H9 (cell line): Measurements from ENCODE around the gene PXDC1. TPM values are rescaled to one million over a fixed set of nuclear protein-coding genes. Genes with fewer than 3 reads are reported as not detected.

Source experiments
- DNase-seq: peaks from one replicate; pipeline ENCODE4 v3.0.0-alpha.2; 2017
- H2AFZ ChIP-seq: one replicate; pipeline ENCODE4 v1.6.1; 2013; ENCODE audit warnings: mild to moderate bottlenecking, low read length, control low read depth, moderate library complexity
- H2AK5ac ChIP-seq: 2 replicates; pipeline ENCODE4 v1.6.1; 2013; ENCODE audit warnings: low read length, control low read depth, mixed read lengths; ENCODE audit not compliant: insufficient read length
- H2BK120ac ChIP-seq: one replicate; pipeline ENCODE4 v1.6.1; 2013; ENCODE audit warnings: low read depth, mild to moderate bottlenecking, low read length, control low read depth, inconsistent platforms; ENCODE audit not compliant: poor library complexity, severe bottlenecking
- H2BK12ac ChIP-seq: 2 replicates; pipeline ENCODE4 v1.6.1; 2013; ENCODE audit warnings: low read length, control low read depth, mixed read lengths, low read depth; ENCODE audit not compliant: insufficient read length
- H2BK15ac ChIP-seq: 2 replicates; pipeline ENCODE4 v1.6.1; 2013; ENCODE audit warnings: low read depth, low read length, control low read depth
- H2BK20ac ChIP-seq: one replicate; pipeline ENCODE4 v1.6.1; 2013; ENCODE audit warnings: low read depth, mild to moderate bottlenecking, low read length, control low read depth, inconsistent platforms; ENCODE audit not compliant: poor library complexity, severe bottlenecking
- H2BK5ac ChIP-seq: 2 replicates; pipeline ENCODE4 v1.6.1; 2013; ENCODE audit warnings: low read length, control low read depth, mixed read lengths; ENCODE audit not compliant: insufficient read length
- H3K14ac ChIP-seq: 2 replicates; pipeline ENCODE4 v1.6.1; 2013; ENCODE audit warnings: low read length, control low read depth; ENCODE audit not compliant: insufficient read depth
- H3K18ac ChIP-seq: 2 replicates; pipeline ENCODE4 v1.6.1; 2013; ENCODE audit warnings: low read depth, mild to moderate bottlenecking, mixed read lengths, low read length, control low read depth; ENCODE audit not compliant: insufficient read length
- H3K23ac ChIP-seq: 2 replicates; pipeline ENCODE4 v1.6.1; 2013; ENCODE audit warnings: low read length, control low read depth, mixed read lengths, low read depth; ENCODE audit not compliant: insufficient read length
- H3K23me2 ChIP-seq: 2 replicates; pipeline ENCODE4 v1.6.1; 2013; ENCODE audit warnings: low read depth, mild to moderate bottlenecking, mixed read lengths, low read length, control low read depth; ENCODE audit not compliant: insufficient read length, poor library complexity, severe bottlenecking
- H3K27ac ChIP-seq: 2 replicates; pipeline ENCODE4 v1.5.1; 2013; ENCODE audit warnings: low read length, control low read depth, mixed read lengths, low read depth; ENCODE audit not compliant: insufficient read length
- H3K27me3 ChIP-seq: 2 replicates; pipeline ENCODE4 v1.6.1; 2013; ENCODE audit warnings: low read length, control low read depth, inconsistent platforms; ENCODE audit not compliant: insufficient read depth
- H3K4ac ChIP-seq: 2 replicates; pipeline ENCODE4 v1.6.1; 2013; ENCODE audit warnings: low read depth, mild to moderate bottlenecking, control low read depth, inconsistent platforms, low read length, moderate library complexity
- H3K4me1 ChIP-seq: 2 replicates; pipeline ENCODE4 v1.6.1; 2013; ENCODE audit warnings: low read length, control low read depth, inconsistent platforms; ENCODE audit not compliant: insufficient read depth
- H3K4me2 ChIP-seq: 2 replicates; pipeline ENCODE4 v1.6.1; 2013; ENCODE audit warnings: low read length, control low read depth, mixed read lengths; ENCODE audit not compliant: insufficient read length, insufficient read depth
- H3K56ac ChIP-seq: 2 replicates; pipeline ENCODE4 v1.6.1; 2013; ENCODE audit warnings: low read depth, mild to moderate bottlenecking, mixed read lengths, low read length, control low read depth; ENCODE audit not compliant: insufficient read length
- H3K79me1 ChIP-seq: 2 replicates; pipeline ENCODE4 v1.6.1; 2013; ENCODE audit warnings: low read depth, mild to moderate bottlenecking, moderate library complexity, low read length, control low read depth, inconsistent platforms; ENCODE audit not compliant: insufficient read depth, poor library complexity, severe bottlenecking
- H3K79me2 ChIP-seq: 2 replicates; pipeline ENCODE4 v1.6.1; 2013; ENCODE audit warnings: low read length, control low read depth, inconsistent platforms; ENCODE audit not compliant: insufficient read depth
- H3K9ac ChIP-seq: 2 replicates; pipeline ENCODE4 v1.6.1; 2013; ENCODE audit warnings: low read length, control low read depth, mixed read lengths; ENCODE audit not compliant: insufficient read length; ENCODE audit errors: extremely low read depth
- H3K9me3 ChIP-seq: one replicate; pipeline ENCODE4 v1.6.1; 2013; ENCODE audit warnings: low read depth, low read length, inconsistent platforms; ENCODE audit not compliant: control insufficient read depth
- H3T11ph ChIP-seq: one replicate; pipeline ENCODE4 v1.6.1; 2013; ENCODE audit warnings: mild to moderate bottlenecking, low read length, control low read depth, inconsistent platforms
- H4K20me1 ChIP-seq: one replicate; pipeline ENCODE4 v1.6.1; 2013; ENCODE audit not compliant: control insufficient read depth, insufficient read length, insufficient read depth
- H4K5ac ChIP-seq: 2 replicates; pipeline ENCODE4 v1.6.1; 2013; ENCODE audit warnings: low read depth, mild to moderate bottlenecking, mixed read lengths, low read length, control low read depth; ENCODE audit not compliant: insufficient read length
- H4K8ac ChIP-seq: replicated peaks from 2 replicates; pipeline ENCODE4 v1.6.1; 2013; ENCODE audit warnings: low read length, control low read depth, mixed read lengths, low read depth; ENCODE audit not compliant: insufficient read length
- H4K91ac ChIP-seq: 2 replicates; pipeline ENCODE4 v1.6.1; 2013; ENCODE audit warnings: low read depth, mild to moderate bottlenecking, moderate library complexity, mixed read lengths, low read length, control low read depth; ENCODE audit not compliant: insufficient read length
- H3K27ac Mint-ChIP-seq, 3 experiments: 2 replicates in 2 of 3; 3 replicates in 1 of 3; pipeline ENCODE4 v1.8.0; 2020 to 2021; ENCODE audit warnings: mixed read lengths in 3 of 3, mild to moderate bottlenecking in 1 of 3, moderate library complexity in 1 of 3
- H3K27me3 Mint-ChIP-seq: 2 replicates; pipeline ENCODE4 v1.8.0; 2021; ENCODE audit warnings: low read depth, mild to moderate bottlenecking, moderate library complexity, mixed read lengths
- H3K36me3 Mint-ChIP-seq, 3 experiments: 2 replicates in 2 of 3; 3 replicates in 1 of 3; pipeline ENCODE4 v1.8.0; 2020 to 2021; ENCODE audit warnings: low read depth in 3 of 3, mixed read lengths in 3 of 3; ENCODE audit not compliant: insufficient read depth in 1 of 3
- H3K4me1 Mint-ChIP-seq, 2 experiments: 2 replicates each; pipeline ENCODE4 v1.8.0; 2020; ENCODE audit warnings: mixed read lengths in 2 of 2
- H3K4me3 Mint-ChIP-seq, 2 experiments: 2 replicates in 1 of 2; 3 replicates in 1 of 2; pipeline ENCODE4 v1.8.0; 2020 to 2021; ENCODE audit warnings: mild to moderate bottlenecking in 2 of 2, mixed read lengths in 2 of 2, moderate library complexity in 1 of 2
- H3K9me3 Mint-ChIP-seq, 2 experiments: 2 replicates in 1 of 2; 3 replicates in 1 of 2; pipeline ENCODE4 v1.8.0; 2020; ENCODE audit warnings: mild to moderate bottlenecking in 2 of 2, mixed read lengths in 2 of 2, moderate library complexity in 1 of 2
- WGBS: extraction: QIAGEN DNeasy Blood & Tissue Kit; methylation state at CpG from one replicate; pipeline ENCODE4 v1.1.7; 2013; ENCODE audit warnings: missing lambda C conversion rate, low lambda C conversion rate, mixed read lengths; ENCODE audit not compliant: insufficient read length; ENCODE audit errors: extremely low coverage; 5-methylcytosine and 5-hydroxymethylcytosine counted together
- total RNA-seq: library from RNA; stranded (reverse); gene quantifications from 2 replicates; pipeline ENCODE4 v1.2.1, GENCODE V29; 2021
- TF ChIP-seq, protein P1 (sequence below): fragments of 200-600 bp; sonication (generic); conservative IDR thresholded peaks from 3 replicates; pipeline ENCODE4 v1.8.0; 2021; ENCODE audit warnings: antibody characterized with exemption, mild to moderate bottlenecking

PXDC1 gene
- total RNA-seq, 1 experiment from 2014 or later: 3.1 TPM

- Mint-ChIP-seq H3K27ac (peak overlapping the region in 1 of 3 experiments; percentile 34; a peak in 1 of 7 replicates), H3K4me3 (no peak overlapping the region), H3K4me1 (peaks cover 21 to 22% of the 10 kb centered on the region in 2 experiments), H3K36me3 (no peaks in the 10 kb centered on the region; a peak in 3 of 7 replicates), H3K27me3 (0 out of 2 replicates have a peak, but pooled peaks cover 2% of the 10 kb centered on the region), H3K9me3 (no peaks in the 10 kb centered on the region)
- no peak overlapping the region for H4K5ac ChIP-seq
- no peak overlapping the region for H3K18ac ChIP-seq
- H3K23me2 ChIP-seq: no peaks in the 10 kb centered on the region
- no peak overlapping the region for H3K4ac ChIP-seq
- no peak overlapping the region for H2BK5ac ChIP-seq
- H4K8ac ChIP-seq: no peak overlapping the region
- TF ChIP-seq, protein P1, sequence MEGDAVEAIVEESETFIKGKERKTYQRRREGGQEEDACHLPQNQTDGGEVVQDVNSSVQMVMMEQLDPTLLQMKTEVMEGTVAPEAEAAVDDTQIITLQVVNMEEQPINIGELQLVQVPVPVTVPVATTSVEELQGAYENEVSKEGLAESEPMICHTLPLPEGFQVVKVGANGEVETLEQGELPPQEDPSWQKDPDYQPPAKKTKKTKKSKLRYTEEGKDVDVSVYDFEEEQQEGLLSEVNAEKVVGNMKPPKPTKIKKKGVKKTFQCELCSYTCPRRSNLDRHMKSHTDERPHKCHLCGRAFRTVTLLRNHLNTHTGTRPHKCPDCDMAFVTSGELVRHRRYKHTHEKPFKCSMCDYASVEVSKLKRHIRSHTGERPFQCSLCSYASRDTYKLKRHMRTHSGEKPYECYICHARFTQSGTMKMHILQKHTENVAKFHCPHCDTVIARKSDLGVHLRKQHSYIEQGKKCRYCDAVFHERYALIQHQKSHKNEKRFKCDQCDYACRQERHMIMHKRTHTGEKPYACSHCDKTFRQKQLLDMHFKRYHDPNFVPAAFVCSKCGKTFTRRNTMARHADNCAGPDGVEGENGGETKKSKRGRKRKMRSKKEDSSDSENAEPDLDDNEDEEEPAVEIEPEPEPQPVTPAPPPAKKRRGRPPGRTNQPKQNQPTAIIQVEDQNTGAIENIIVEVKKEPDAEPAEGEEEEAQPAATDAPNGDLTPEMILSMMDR: no peak
- no peaks in the 10 kb centered on the region for H3K79me1 ChIP-seq
- no peak overlapping the region for H3K23ac ChIP-seq
- no peaks in the 10 kb centered on the region for H3K27me3 ChIP-seq
- H2BK12ac ChIP-seq: no peak overlapping the region
- no peaks in the 10 kb centered on the region for H3K79me2 ChIP-seq
- no peak overlapping the region for H2BK120ac ChIP-seq
- DNase-seq: no peak
- H2BK20ac ChIP-seq: no peak overlapping the region
- no peak overlapping the region for H3K56ac ChIP-seq
- H4K91ac ChIP-seq: no peak overlapping the region
- H2BK15ac ChIP-seq: no peak overlapping the region
- H3K9ac ChIP-seq: no peak overlapping the region
- no peak overlapping the region for H3T11ph ChIP-seq
- no CpG with 5 or more reads among the region's 33 CpGs for WGBS
- no peak overlapping the region for H2AFZ ChIP-seq
- no peak overlapping the region; the same call in 1 of the 2 replicates for H3K14ac ChIP-seq
- H2AK5ac ChIP-seq: no peak overlapping the region
- H3K9me3 ChIP-seq: no peaks in the 10 kb centered on the region
- no peak overlapping the region for H3K4me2 ChIP-seq
- H3K4me1 ChIP-seq: peaks cover 6% of the 10 kb centered on the region; the same call in 1 of the 2 replicates
- no peaks in the 10 kb centered on the region for H4K20me1 ChIP-seq
- H3K27ac ChIP-seq: no peak overlapping the region
These were observed 26.1 kb downstream of the PXDC1 start for GRCh38 chr6:3725145-3726047.
